GM12864 (cell line): Measurements from ENCODE around the gene ZNF483.
"Not testable (repeated sequence)": the region's sequence is repeated elsewhere in the genome, so short reads cannot be mapped to it uniquely, and the experiment has no call there.

Source experiments
- DNase-seq: peaks from one replicate; pipeline ENCODE4 v3.0.0-alpha.2; 2011; ENCODE audit warnings: low read depth
- H3K4me3 ChIP-seq: 2 replicates; pipeline ENCODE4 v1.5.1; 2011; ENCODE audit warnings: mild to moderate bottlenecking, low read depth, low read length, control low read depth
- TF ChIP-seq, protein P1 (sequence below): IDR thresholded peaks from 2 replicates; pipeline ENCODE4 v1.5.1; 2011; ENCODE audit warnings: low read depth, mild to moderate bottlenecking, moderate library complexity, low read length, control low read depth, inconsistent platforms; ENCODE audit errors: missing control alignments

Gene ZNF483

GRCh38 chr9:111610149-111610548 is 85.2 kb downstream of the ZNF483 start:
- H3K4me3 ChIP-seq, result no peak overlapping the region
- TF ChIP-seq, protein P1, sequence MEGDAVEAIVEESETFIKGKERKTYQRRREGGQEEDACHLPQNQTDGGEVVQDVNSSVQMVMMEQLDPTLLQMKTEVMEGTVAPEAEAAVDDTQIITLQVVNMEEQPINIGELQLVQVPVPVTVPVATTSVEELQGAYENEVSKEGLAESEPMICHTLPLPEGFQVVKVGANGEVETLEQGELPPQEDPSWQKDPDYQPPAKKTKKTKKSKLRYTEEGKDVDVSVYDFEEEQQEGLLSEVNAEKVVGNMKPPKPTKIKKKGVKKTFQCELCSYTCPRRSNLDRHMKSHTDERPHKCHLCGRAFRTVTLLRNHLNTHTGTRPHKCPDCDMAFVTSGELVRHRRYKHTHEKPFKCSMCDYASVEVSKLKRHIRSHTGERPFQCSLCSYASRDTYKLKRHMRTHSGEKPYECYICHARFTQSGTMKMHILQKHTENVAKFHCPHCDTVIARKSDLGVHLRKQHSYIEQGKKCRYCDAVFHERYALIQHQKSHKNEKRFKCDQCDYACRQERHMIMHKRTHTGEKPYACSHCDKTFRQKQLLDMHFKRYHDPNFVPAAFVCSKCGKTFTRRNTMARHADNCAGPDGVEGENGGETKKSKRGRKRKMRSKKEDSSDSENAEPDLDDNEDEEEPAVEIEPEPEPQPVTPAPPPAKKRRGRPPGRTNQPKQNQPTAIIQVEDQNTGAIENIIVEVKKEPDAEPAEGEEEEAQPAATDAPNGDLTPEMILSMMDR, result no peak
- DNase-seq, result no peak

- TF ChIP-seq, protein P1, result no peak
- no peak for DNase-seq
- no peak overlapping the region for H3K4me3 ChIP-seq
Measured at GRCh38 chr9:111610845-111611244, 85.9 kb downstream of the ZNF483 start.

GRCh38 chr9:111613436-111614040 is 88.6 kb downstream of the ZNF483 start:
- DNase-seq, result no peak
- TF ChIP-seq, protein P1, result no peak
- H3K4me3 ChIP-seq, result no peak overlapping the region

DNA sequence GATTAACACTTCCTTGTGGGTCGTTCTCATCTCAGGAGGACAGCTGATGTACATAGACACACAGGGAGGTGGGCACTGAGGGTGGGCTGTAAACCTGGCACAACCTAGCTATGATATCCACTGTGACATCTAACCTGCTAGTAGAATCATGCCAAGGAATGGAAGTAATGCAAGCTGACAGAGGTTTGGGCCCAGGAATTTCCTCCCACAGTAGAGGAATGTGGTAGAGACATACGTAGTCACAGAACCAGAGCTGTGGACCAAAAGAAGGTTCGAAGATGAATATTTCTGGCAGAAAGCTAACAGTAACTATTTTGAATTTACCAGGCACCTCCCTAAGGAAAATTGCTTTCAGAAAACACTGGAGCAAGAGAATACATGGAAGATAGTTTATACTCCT is 90.9 kb downstream of the ZNF483 start:
- H3K4me3 ChIP-seq, result no peak overlapping the region
- no peak for DNase-seq
- TF ChIP-seq, protein P1, result no peak

DNA sequence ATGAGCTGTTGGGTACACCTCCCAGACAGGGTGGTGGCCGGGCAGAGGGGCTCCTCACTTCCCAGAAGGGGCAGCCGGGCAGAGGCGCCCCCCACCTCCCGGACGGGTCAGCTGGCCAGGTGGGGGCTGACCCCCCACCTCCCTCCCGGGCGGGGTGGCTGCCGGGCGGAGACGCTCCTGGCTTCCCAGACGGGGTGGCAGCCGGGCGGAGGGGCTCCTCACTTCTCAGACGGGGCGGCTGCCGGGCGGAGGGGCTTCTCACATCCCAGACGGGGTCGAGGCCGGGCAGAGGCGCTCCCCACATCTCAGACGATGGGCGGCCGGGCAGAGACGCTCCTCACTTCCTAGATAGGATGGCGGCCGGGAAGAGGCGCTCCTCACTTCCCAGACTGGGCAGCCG is 92.4 kb downstream of the ZNF483 start:
- H3K4me3 ChIP-seq, DNase-seq: not testable (repeated sequence)

DNA sequence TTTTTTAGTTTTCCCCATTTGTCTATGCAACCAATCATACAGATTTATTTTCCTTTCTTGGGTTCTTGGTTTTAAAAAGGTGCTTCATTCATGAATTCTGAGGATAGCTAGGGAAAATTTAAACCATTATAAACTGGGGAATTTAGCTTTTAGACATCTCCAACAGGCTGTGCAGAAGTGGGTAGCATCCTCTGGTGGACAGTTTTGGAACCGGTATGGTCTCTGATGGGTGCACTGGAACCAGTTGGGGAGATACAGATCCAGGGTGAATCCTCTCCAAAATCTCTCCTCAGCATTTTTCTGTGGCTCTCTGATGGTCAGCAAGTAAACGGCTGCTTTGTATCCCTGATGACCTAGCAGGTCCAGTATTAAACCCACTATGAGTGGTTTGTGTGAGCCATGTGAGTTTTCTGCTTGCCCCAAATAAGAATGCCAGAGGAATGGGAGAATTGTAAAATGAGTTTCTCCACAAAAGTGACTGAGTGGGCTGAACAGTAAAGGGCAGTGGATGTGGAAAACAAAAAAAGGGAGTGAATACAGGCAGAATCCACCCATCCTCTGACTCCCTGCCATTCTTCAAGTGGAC is 97.0 kb downstream of the ZNF483 start:
- DNase-seq, result no peak
- no peak overlapping the region for H3K4me3 ChIP-seq
- TF ChIP-seq, protein P1, result peak; percentile 94

- TF ChIP-seq, protein P1, result no peak
- no peak overlapping the region for H3K4me3 ChIP-seq
- no peak for DNase-seq
Measured at GRCh38 chr9:111622626-111623025, 97.6 kb downstream of the ZNF483 start.
